Muscle of arm (tissue), 12 donors: ENCODE measurements around the gene SYP. TPM values are rescaled to one million over a fixed set of nuclear protein-coding genes. Genes with fewer than 3 reads are reported as not detected.
"Not testable (repeated sequence)": the region's sequence is repeated elsewhere in the genome, so short reads cannot be mapped to it uniquely, and the experiment has no call there.

Experiments
- DNase-seq: peaks from one replicate; pipeline ENCODE4 v3.0.0-alpha.2; 2013
- polyA plus RNA-seq, 12 donors: library from polyadenylated mRNA; unstranded; fragments of 120-200 nt; gene quantifications; one replicate each; pipeline ENCODE4 v1.2.1, GENCODE V29; 2013; ENCODE audit not compliant: insufficient read length in 12 of 12

SYP gene
- polyA plus RNA-seq, 12 donors: 0.59 to 5.9 (median 0.97) TPM; not detected in 1

- DNase-seq: peak; percentile 95
Measured at GRCh38 chrX:49190821-49191573, 9.0 kb downstream of the SYP start.

GRCh38 chrX:49189606-49190005 is 10.4 kb downstream of the SYP start:
- DNase-seq: no peak

DNA sequence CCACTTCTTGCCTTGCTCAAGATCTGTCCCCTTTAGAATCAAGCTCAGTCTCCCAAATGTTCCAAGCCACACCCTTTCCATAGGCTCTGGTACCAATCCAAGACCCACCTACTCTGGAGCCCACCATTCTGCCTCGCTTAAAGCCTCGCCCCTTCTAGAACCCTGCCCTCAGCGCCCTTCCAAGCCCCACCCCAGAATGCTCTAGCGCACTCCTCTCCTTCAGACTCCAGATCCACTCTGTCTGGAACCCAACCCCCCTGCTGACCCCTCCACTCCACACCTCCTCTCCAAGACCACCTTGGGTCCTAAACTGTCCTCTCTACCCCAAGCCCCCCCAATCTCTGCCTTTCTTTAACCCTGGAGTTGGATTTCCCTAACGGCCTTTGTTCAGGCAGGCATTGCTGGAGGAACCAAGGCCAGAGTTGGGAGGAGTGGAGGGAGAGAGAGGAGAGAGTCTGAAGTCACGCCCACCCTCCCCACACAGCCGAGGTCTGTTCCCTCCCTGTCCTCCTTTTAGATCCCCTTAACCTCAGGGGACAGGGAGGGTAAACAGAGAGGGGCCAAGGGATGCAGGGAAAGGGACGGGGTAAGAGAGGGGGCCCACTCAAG is 11.4 kb downstream of the SYP start:
- DNase-seq: no peak

- DNase-seq: no peak
Measured at GRCh38 chrX:49187526-49187925, 12.5 kb downstream of the SYP start.

GRCh38 chrX:49187028-49187394 is 13.0 kb downstream of the SYP start:
- DNase-seq: no peak

DNA sequence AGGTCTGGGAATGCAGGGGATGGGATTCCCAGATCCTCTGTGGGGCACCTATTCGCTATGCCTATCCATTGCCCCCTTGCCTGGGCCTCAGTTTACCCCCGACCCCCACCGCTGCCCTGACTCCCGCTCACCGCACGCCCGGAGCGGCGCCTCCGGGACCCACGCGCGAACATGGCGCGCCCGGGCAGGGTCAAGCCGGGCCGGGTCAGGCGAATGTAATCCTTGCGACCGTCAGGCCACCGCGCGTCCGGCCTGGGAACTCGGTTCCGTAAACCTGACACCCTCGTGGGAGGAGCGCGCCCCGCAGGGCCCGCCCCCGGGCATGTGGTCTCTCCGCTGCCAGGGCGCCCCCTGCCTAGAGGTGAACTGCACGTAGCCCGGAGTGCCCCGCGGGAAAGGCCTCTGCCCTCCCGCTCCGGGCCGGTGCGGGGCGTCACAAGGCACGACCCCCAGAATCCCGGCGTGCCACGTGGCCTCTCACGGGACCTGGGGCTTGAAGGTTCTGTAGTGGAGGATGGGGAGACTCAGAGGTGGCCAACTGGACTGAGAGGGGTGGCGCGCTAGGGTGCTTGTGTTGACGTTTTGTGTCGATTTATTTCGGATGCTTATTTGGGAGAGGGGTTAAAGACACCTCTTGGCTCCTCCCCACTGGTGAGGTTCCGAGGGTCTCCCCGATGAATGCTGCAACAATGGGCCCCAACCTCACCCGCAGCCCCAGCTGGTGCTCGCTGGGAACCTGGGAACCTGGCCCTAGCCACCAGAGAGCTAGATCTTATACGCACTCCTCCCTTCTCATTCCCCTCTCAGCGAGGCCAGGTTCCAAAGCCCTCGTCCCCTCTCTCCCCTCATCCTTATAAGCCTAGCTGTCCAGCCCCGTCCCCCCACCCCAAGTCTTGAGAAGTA is 13.6 kb downstream of the SYP start, which contains the start of gene PRICKLE3:
Gene PRICKLE3, minus strand, starts transcription at position 249 of the 903 bp plus-strand sequence. Its CDS starts 76 bp downstream, at position 173.
- DNase-seq: peak; percentile 58

DNA sequence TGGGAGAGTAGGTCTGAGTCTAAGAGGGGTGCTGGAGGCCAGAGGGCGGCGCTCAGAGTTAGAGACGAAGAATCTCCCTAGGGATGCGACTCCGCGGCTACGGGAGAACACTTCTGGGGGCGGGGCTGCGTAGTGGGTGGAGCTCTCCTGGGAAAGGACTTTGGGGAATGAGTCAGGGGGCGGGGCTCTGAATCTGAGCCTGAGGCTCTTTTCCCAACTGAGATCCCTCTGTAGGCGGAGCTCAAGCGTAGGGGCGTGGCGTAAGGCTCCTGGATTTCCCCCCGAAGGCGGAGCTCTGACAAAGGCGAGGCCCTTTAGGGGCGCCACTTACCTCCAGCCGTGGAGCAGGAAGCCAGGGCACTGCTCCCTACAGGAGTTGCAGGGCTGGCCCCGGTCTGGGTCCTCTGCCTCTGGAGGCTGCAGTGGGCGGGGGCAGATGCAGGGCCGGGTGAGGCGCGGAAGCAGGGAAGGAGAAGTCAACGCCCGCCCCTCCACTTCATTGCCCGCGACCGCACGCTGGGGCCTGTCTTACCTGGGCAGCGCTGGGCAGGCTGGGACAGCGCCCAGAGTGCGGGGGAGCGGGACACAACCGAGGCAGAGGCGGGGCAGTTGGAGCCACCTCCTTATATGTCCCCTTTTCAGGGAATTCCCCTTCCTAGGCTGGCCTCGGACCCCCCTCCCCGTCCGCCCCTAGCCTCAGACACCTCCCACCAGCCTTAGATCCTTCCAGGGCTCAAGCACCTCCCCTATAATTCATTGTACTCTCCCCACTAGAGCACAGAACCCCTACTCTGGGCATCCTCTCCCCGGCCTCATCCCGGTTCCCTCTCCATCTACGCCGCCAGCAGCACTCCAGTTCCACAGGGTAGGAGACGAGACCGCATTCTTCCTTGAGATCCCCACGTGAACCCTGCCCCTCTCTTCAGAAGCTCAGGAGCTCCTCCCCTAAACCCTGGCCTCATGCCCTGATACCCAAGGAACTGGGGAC is 15.4 kb downstream of the SYP start:
- no peak for DNase-seq

DNA sequence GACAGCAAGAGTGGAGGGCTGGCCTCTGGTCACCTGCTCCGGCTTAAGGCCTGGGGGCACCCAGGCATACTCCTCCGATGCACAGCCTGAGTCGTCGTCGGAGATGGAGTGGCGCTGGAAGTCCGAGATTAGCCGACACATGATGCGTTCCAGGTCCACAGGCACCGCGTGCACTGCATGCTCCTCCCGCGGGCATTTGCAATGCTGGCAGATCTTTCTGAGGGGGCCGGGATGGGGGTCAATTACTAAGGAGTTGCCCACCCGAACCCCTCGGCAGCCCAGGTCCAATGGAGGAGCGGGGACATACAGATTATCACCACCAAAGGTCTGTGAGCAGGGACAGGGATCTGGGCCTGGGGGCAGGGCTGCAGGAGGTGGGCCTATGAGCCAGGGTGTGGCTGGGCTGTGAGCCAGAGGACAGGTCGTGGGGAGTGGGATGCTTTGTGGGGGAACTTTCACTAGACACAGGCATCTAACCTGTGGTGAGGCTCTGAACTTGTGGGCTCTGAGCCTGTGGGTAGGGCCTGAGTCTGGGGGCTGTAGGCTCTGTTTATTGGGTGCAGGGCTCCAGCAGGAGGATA is 16.2 kb downstream of the SYP start:
- DNase-seq: no peak

- no peak for DNase-seq
Measured at GRCh38 chrX:49179358-49179757, 20.6 kb downstream of the SYP start.

DNA sequence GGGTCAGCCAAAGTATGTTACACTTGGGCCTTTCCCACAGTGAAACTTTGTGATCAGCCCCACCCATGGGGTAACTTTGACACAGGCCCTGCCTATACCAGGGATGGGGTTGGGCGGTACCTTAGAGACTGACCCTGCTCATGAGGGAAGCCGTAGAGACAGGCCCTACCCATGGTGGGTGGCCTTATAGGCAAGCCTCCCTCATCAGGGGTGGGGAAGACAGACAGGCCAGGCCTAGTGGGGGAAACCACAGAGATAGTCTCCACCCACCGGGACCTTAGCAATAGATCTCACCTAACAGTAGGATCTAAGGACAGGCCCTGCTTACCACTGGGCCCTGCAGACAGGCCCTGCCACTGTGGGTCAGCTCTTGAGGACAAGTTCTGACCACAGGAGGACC is 21.5 kb downstream of the SYP start:
- DNase-seq: no peak

DNA sequence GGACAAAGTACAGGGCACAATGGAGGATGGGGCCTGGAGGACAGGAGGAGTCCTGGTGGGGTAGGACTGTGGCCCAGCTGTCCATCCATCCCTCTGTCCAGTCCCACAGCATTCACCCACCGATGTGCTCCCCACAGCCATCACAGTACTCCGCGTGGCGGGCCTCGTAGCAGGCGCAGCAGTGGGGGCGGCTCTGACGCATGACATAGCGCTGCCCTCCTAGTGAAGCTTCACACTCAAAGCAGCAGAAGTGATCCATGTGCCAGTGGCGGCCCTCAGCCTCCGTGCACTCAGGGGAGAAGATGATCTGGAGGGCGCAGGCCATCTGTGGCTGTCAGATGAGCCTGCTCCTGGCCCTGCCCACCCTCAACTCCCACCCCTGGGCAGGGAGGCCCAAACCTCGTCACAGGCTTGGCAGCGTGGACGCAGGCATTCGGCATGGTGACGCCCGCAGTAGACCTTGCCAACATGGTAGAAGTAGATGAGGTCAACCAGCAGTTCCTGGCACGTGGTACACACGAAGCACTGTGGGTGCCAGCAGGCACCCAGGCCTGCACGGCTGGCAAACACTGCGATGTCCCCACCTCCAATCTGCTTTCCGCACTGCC is 22.0 kb downstream of the SYP start:
- DNase-seq: no peak

- DNase-seq: no peak
Measured at GRCh38 chrX:49177338-49177833, 22.6 kb downstream of the SYP start.

DNA sequence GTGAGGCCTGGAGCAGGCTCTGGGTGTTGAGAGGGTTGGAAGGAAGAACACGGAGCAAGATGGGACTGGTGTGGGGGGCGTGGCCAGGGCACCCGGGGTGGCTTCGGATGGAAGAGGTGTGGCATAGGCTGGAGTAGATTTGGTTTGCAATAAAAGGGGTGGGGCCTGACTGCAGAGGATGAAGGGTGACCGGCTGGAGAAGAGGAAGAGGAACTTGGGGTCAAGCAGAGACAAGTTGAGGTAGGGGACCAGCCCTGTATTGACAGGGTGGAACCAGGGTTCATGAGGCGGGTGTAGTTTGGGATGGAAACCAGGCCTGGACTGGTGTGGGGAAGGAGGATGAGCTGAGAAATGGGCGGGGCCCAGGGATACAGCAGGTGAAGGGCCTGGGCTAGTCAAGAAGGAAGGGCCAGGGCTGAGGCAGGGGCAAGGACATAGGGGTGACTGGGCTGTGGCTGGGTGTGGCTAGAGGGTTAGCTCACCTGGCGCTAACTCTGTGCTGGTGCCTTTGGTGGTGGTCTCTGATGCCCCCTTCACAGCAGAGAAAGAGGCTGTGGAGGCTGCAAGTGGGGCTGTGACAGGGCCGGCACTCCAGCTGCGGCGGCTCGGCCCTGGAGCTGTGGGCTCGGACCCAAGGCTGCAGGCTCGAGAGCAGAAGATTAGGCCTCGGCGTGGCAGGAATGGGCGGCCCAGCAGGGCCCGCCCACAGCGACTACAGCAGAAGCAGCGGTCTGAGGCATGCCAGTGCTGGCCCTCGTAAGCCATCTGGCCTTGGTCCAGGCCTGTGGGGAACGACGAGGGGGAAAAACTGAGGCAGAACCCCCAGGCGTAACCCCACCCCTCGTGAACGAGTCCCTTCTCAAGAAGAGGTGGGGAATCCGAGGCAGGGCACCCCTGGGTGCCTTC is 23.3 kb downstream of the SYP start:
- no peak for DNase-seq

GRCh38 chrX:49175435-49176274 is 24.3 kb downstream of the SYP start:
- DNase-seq: no peak

GRCh38 chrX:49174723-49175122 is 25.3 kb downstream of the SYP start:
- no peak for DNase-seq

DNA sequence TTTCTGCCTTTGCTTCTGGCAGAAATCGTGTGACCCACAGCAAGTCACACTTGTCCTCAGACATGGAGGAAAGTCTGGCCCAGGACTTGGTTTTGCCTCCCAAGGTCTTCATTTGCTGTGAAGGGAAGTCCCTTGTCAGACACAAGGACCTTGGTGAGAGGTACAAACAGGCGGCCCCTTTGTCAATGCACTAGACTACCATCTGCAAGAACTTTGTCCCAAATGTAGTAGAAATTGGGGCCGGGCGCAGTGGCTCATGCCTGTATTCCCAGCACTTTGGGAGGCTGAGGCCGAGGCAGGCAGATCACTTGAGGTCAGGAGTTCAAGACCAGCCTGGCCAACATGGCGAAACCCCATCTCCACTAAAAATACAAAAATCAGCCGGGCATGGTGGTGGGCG is 26.4 kb downstream of the SYP start:
- not testable (repeated sequence) for DNase-seq

GRCh38 chrX:49172280-49172780 is 27.7 kb downstream of the SYP start:
- DNase-seq: no peak

GRCh38 chrX:49171752-49172279 is 28.2 kb downstream of the SYP start, which contains the start of gene PLP2:
TSS of gene PLP2 (plus strand) at chrX:49171898. CDS start at chrX:49172001, 103 bp downstream.
- DNase-seq: no peak
